HCT116 (cell line): ENCODE data around the gene LHX4. TPM values are rescaled to one million over a fixed set of nuclear protein-coding genes. Genes with fewer than 3 reads are reported as not detected.

ENCODE experiments used
- ATAC-seq: fragments of 200-7000 bp; cut with Tn5 transposase; 2 replicates; pipeline ENCODE4 v1.9.1; 2020; ENCODE audit warnings: mild to moderate bottlenecking, moderate library complexity
- BruUV-seq: library from RNA; stranded (reverse); fragments of 400-500 nt; replicated peaks from 2 replicates; lab custom pipeline; 2021; lab: Mats Ljungman, UMichigan
- CTCF ChIA-PET: fragments of 300-600 bp; sonication (Branson Sonifier 250); formaldehyde crosslinking; loops from one replicate; lab custom pipeline; 2021; ENCODE audit warnings: antibody characterized with exemption; lab: Charles Lee
- POLR2A ChIA-PET: fragments of 300-600, 350-600 bp; sonication (Branson Sonifier 250); formaldehyde crosslinking; loops from one replicate; lab custom pipeline; 2021; ENCODE audit warnings: antibody characterized with exemption; lab: Charles Lee
- RAD21 ChIA-PET, 2 experiments: fragments of 300-600 bp; sonication (Branson Sonifier 250); formaldehyde crosslinking; loops; one replicate each; lab custom pipeline; 2023; ENCODE audit warnings: low total read pairs in 2 of 2; ENCODE audit not compliant: uncharacterized antibody in 2 of 2, unreplicated experiment in 2 of 2, low non-redundant PET in 1 of 2; lab: Charles Lee
- DNase-seq: peaks from one replicate; pipeline ENCODE4 v3.0.0-alpha.2; 2010; ENCODE audit warnings: low read depth, low spot score
- H2AFZ ChIP-seq: fragments of 200-600 bp; shearing (Covaris generic), sonication (generic); 2 replicates; pipeline ENCODE4 v1.6.1; 2017; ENCODE audit warnings: low read depth, mixed run types, mixed read lengths, antibody characterized with exemption, low read length; ENCODE audit not compliant: poor library complexity, severe bottlenecking
- H3K27ac ChIP-seq: 2 replicates; pipeline ENCODE4 v1.5.1; 2012; ENCODE audit warnings: low read depth, low read length
- H3K27me3 ChIP-seq: fragments of 200-600 bp; sonication (generic); 2 replicates; pipeline ENCODE4 v1.6.1; 2016; ENCODE audit warnings: mixed run types, low read length, mixed read lengths; ENCODE audit not compliant: insufficient read depth
- H3K36me3 ChIP-seq, 2 experiments: fragments of 200-500 bp in 1 of 2; fragments of 200-600 bp in 1 of 2; sonication (Bioruptor generic) in 1 of 2; sonication (generic) in 1 of 2; 2 replicates each; pipeline versions ENCODE4 v1.5.1 to v1.6.1; 2014 to 2016; ENCODE audit warnings: low read length in 2 of 2, inconsistent platforms in 1 of 2, mixed read lengths in 1 of 2, mixed run types in 1 of 2; ENCODE audit not compliant: insufficient read depth in 2 of 2, control insufficient read depth in 1 of 2
- H3K4me1 ChIP-seq, 2 experiments: fragments of 200-600 bp in 1 of 2; sonication (generic) in 1 of 2; 2 replicates each; pipeline versions ENCODE4 v1.5.1 to v1.6.1; 2012 to 2017; ENCODE audit warnings: low read length in 2 of 2, inconsistent platforms in 1 of 2, mild to moderate bottlenecking in 1 of 2, mixed read lengths in 1 of 2, mixed run types in 1 of 2, moderate library complexity in 1 of 2; ENCODE audit not compliant: insufficient read depth in 2 of 2, control insufficient read depth in 1 of 2
- H3K4me2 ChIP-seq: fragments of 200-600 bp; sonication (generic); 2 replicates; pipeline ENCODE4 v1.6.1; 2017; ENCODE audit warnings: mixed run types, low read length, mixed read lengths
- H3K4me3 ChIP-seq, 2 experiments: fragments of 200-600 bp in 1 of 2; sonication (generic) in 1 of 2; replicated peaks in 1 of 2; 2 replicates each; pipeline ENCODE4 v1.5.1; 2011 to 2016; ENCODE audit warnings: low read length in 2 of 2, control low read depth in 1 of 2, low read depth in 1 of 2, mild to moderate bottlenecking in 1 of 2, mixed read lengths in 1 of 2, mixed run types in 1 of 2
- H3K79me2 ChIP-seq: fragments of 200-600 bp; sonication (generic); 2 replicates; pipeline ENCODE4 v1.6.1; 2017; ENCODE audit warnings: mild to moderate bottlenecking, mixed run types, low read length, moderate library complexity, mixed read lengths; ENCODE audit not compliant: insufficient read depth
- H3K9ac ChIP-seq: fragments of 200-600 bp; sonication (generic); 2 replicates; pipeline ENCODE4 v1.6.1; 2016; ENCODE audit warnings: low read length, mixed read lengths
- H3K9me2 ChIP-seq: fragments of 200-600 bp; sonication (generic), shearing (Covaris generic); 2 replicates; pipeline ENCODE4 v1.6.1; 2017; ENCODE audit warnings: mixed run types, mild to moderate bottlenecking, moderate library complexity; ENCODE audit not compliant: insufficient read depth
- H3K9me3 ChIP-seq, 2 experiments: fragments of 200-500 bp in 1 of 2; fragments of 200-600 bp in 1 of 2; sonication (Bioruptor generic) in 1 of 2; sonication (generic) in 1 of 2; 2 replicates each; pipeline ENCODE4 v1.6.1; 2014 to 2017; ENCODE audit warnings: low read length in 2 of 2, mixed read lengths in 2 of 2, inconsistent platforms in 1 of 2, low read depth in 1 of 2, mild to moderate bottlenecking in 1 of 2, mixed run types in 1 of 2, moderate library complexity in 1 of 2; ENCODE audit not compliant: control insufficient read depth in 1 of 2, insufficient read depth in 1 of 2
- H4K20me1 ChIP-seq: fragments of 200-600 bp; sonication (generic), shearing (Covaris generic); 2 replicates; pipeline ENCODE4 v1.6.1; 2017; ENCODE audit warnings: mixed run types, mild to moderate bottlenecking, moderate library complexity; ENCODE audit not compliant: insufficient read depth
- ATF3 ChIP-seq: IDR thresholded peaks from 2 replicates; pipeline ENCODE4 v1.6.1; 2012
- CBX3 ChIP-seq: IDR thresholded peaks from 2 replicates; pipeline ENCODE4 v1.6.1; 2012; ENCODE audit warnings: low read depth
- EGR1 ChIP-seq: IDR thresholded peaks from 2 replicates; pipeline ENCODE4 v1.6.1; 2012; ENCODE audit warnings: low read depth
- ELF1 ChIP-seq: IDR thresholded peaks from 2 replicates; pipeline ENCODE4 v1.6.1; 2012; ENCODE audit warnings: low read depth, borderline replicate concordance
- REST ChIP-seq: IDR thresholded peaks from 2 replicates; pipeline ENCODE4 v1.6.1; 2012; ENCODE audit warnings: low read depth
- SIN3A ChIP-seq: IDR thresholded peaks from 2 replicates; pipeline ENCODE4 v1.6.1; 2012; ENCODE audit warnings: low read depth
- ZNF274 ChIP-seq: fragments of 200-500 bp; sonication (Bioruptor generic); IDR thresholded peaks from 2 replicates; pipeline ENCODE4 v1.6.1; 2014; ENCODE audit warnings: mild to moderate bottlenecking, low read depth, low read length, inconsistent platforms
- intact Hi-C: fragments of 100-400 bp; cut with micrococcal nuclease; formaldehyde crosslinking; loops from 2 replicates; pipeline ENCODE4 v1.10.0; 2022
- total RNA-seq: library from RNA; stranded (reverse); gene quantifications from one replicate; pipeline ENCODE4 v1.2.1, GENCODE V29; 2021; ENCODE audit not compliant: unreplicated experiment

Gene LHX4
- total RNA-seq, 1 experiment from 2014 or later, result 0.44 TPM

GRCh38 chr1:180185971-180186645 lies 44.0 kb upstream of the LHX4 start:
- no peaks in the 10 kb centered on the region for H3K79me2 ChIP-seq
- no peak overlapping the region for H3K27ac ChIP-seq
- H3K4me1 ChIP-seq, result no peaks in the 10 kb centered on the region
- no peak for ATAC-seq
- no peak for TF ChIP-seq ELF1
- no peak for TF ChIP-seq CBX3
- TF ChIP-seq REST, result no peak
- no peak for TF ChIP-seq EGR1
- no peak for TF ChIP-seq ZNF274
- no peak for TF ChIP-seq SIN3A
- TF ChIP-seq ATF3, result no peak
- TF ChIP-seq, all 23 proteins: peak for 0
- CTCF ChIA-PET, result no interaction called here
- no peaks in the 10 kb centered on the region for H4K20me1 ChIP-seq
- RAD21 ChIA-PET, result no interaction called here
- no peak overlapping the region for H3K4me3 ChIP-seq
- no peak overlapping the region for H3K4me2 ChIP-seq
- intact Hi-C loops, result loop anchor here (5.0 kb wide), 1 partner anchor 66 kb away; no protein-coding TSS in a partner anchor
- H3K9ac ChIP-seq, result no peak overlapping the region
- DNase-seq, result no peak
- no peaks in the 10 kb centered on the region for H3K9me3 ChIP-seq
- H2AFZ ChIP-seq, result no peak overlapping the region
- no TSS peak for BruUV-seq
- H3K9me2 ChIP-seq, result no peaks in the 10 kb centered on the region
- POLR2A ChIA-PET, result no interaction called here
- H3K27me3 ChIP-seq, result no peaks in the 10 kb centered on the region
- H3K36me3 ChIP-seq, result peaks cover 2 to 6% of the 10 kb centered on the region in 2 experiments; a peak in 3 of 4 replicates
